GM12864 (cell line): ENCODE data around the gene NDUFB6.

Source experiments
- DNase-seq: peaks from one replicate; pipeline ENCODE4 v3.0.0-alpha.2; 2011; ENCODE audit warnings: low read depth
- H3K4me3 ChIP-seq: 2 replicates; pipeline ENCODE4 v1.5.1; 2011; ENCODE audit warnings: mild to moderate bottlenecking, low read depth, low read length, control low read depth
- CTCF ChIP-seq: IDR thresholded peaks from 2 replicates; pipeline ENCODE4 v1.5.1; 2011; ENCODE audit warnings: low read depth, mild to moderate bottlenecking, moderate library complexity, low read length, control low read depth, inconsistent platforms; ENCODE audit errors: missing control alignments

The NDUFB6 gene

GRCh38 chr9:32590898-32591297 lies 17.9 kb upstream of the NDUFB6 start:
- TF ChIP-seq CTCF = no peak
- no peak for DNase-seq
- H3K4me3 ChIP-seq = no peak overlapping the region

GRCh38 chr9:32590476-32590875 lies 17.5 kb upstream of the NDUFB6 start:
- TF ChIP-seq CTCF = no peak
- DNase-seq = no peak
- no peak overlapping the region for H3K4me3 ChIP-seq

- DNase-seq = no peak
- H3K4me3 ChIP-seq = no peak overlapping the region
- peak; percentile 47 for TF ChIP-seq CTCF
These were observed 16.2 kb upstream of the NDUFB6 start for GRCh38 chr9:32589083-32589723.

GRCh38 chr9:32587901-32588300 lies 14.9 kb upstream of the NDUFB6 start:
- DNase-seq = no peak
- no peak overlapping the region for H3K4me3 ChIP-seq
- no peak for TF ChIP-seq CTCF

GRCh38 chr9:32584784-32585183 lies 11.8 kb upstream of the NDUFB6 start:
- no peak overlapping the region for H3K4me3 ChIP-seq
- TF ChIP-seq CTCF = no peak
- DNase-seq = no peak

- TF ChIP-seq CTCF = peak; percentile 66
- H3K4me3 ChIP-seq = no peak overlapping the region
- peak; percentile 41 for DNase-seq
These were observed 8.7 kb upstream of the NDUFB6 start for GRCh38 chr9:32581512-32582143.
